Lower lobe of right lung (tissue), 2 donors: ENCODE measurements around the gene CLEC12A. TPM values are rescaled to one million over a fixed set of nuclear protein-coding genes. Genes with fewer than 3 reads are reported as not detected.

Source experiments
- ATAC-seq, 2 donors: fragments of 200-7000 bp; cut with Tn5 transposase; one replicate each; pipeline ENCODE4 v1.9.1; 2020 to 2022; ENCODE audit warnings: mild to moderate bottlenecking in 2 of 2, moderate library complexity in 2 of 2
- DNase-seq: peaks from one replicate; pipeline ENCODE4 v3.0.0-alpha.2; 2020
- H3K27ac ChIP-seq: fragments of 200-600 bp; one replicate; pipeline ENCODE4 v1.8.0; 2022
- H3K27me3 ChIP-seq: fragments of 200-600 bp; one replicate; pipeline ENCODE4 v1.8.0; 2022; ENCODE audit warnings: low read depth
- H3K36me3 ChIP-seq: fragments of 200-600 bp; one replicate; pipeline ENCODE4 v1.8.0; 2022; ENCODE audit warnings: mild to moderate bottlenecking
- H3K4me1 ChIP-seq: fragments of 200-600 bp; one replicate; pipeline ENCODE4 v1.8.0; 2022
- H3K4me3 ChIP-seq: fragments of 200-600 bp; one replicate; pipeline ENCODE4 v1.8.0; 2022; ENCODE audit warnings: mild to moderate bottlenecking
- H3K9me3 ChIP-seq: fragments of 200-600 bp; one replicate; pipeline ENCODE4 v1.8.0; 2022
- intact Hi-C: fragments of 100-400 bp; cut with DNase I; formaldehyde crosslinking; loops from one replicate; pipeline ENCODE4 v1.11.0; 2022
- total RNA-seq: library from RNA; stranded (reverse); fragmentation: NEBNext Ultra II Directional; extraction: Animal tissue kit (Norgen Biotek cat#: 25700); gene quantifications from one replicate; pipeline ENCODE4 v1.2.1, GENCODE V29; 2021
- TF ChIP-seq, protein P1 (sequence below): fragments of 200-600 bp; IDR thresholded peaks from one replicate; pipeline ENCODE4 v1.8.0; 2022; ENCODE audit warnings: antibody characterized with exemption, mild to moderate bottlenecking
- donor health status: DM: no; HTN: yes; CAD: no; lungs with severe emphysema.

Gene CLEC12A
- total RNA-seq, 1 donor from 2014 or later: 88.3 TPM

DNA sequence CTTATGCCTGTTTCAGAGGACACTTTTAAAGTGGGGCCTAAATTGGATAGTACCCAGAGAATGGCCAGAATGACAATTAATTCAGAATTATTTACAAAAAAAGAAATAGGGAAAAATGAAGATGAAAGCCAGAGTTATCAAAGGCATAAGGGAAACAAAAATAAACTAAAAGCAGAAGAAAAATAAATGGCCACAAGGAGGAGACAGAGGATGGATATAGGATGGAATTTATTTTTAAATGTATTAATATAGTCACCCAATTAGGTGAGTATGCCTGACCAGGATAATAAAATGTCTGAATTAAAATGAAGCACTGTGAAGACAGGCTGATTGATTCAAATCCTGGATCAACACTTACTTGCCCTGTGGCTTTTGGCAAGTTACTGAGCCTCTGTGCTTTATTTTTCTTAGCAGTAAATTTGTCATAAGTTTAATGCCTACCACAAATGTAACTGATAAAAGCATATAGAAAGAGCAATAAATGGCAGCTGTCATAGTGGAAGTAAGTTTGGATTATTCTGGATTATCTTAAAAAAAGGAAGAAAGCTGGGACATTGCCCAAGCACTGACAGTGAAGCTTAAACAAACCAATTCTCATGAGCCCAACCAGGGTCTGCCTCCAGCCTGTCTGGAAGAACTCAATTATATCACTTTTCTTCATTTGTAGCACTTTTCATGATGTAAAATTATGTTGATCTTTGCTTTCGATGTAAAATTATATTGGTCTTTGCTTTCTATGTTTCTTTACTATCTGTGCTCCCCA lies 62.8 kb downstream of the CLEC12A start:
- DNase-seq: no peak
- intact Hi-C loops: no loop called here
- no peak overlapping the region for H3K4me3 ChIP-seq
- TF ChIP-seq, protein P1, sequence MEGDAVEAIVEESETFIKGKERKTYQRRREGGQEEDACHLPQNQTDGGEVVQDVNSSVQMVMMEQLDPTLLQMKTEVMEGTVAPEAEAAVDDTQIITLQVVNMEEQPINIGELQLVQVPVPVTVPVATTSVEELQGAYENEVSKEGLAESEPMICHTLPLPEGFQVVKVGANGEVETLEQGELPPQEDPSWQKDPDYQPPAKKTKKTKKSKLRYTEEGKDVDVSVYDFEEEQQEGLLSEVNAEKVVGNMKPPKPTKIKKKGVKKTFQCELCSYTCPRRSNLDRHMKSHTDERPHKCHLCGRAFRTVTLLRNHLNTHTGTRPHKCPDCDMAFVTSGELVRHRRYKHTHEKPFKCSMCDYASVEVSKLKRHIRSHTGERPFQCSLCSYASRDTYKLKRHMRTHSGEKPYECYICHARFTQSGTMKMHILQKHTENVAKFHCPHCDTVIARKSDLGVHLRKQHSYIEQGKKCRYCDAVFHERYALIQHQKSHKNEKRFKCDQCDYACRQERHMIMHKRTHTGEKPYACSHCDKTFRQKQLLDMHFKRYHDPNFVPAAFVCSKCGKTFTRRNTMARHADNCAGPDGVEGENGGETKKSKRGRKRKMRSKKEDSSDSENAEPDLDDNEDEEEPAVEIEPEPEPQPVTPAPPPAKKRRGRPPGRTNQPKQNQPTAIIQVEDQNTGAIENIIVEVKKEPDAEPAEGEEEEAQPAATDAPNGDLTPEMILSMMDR: peak; percentile 54
- no peaks in the 10 kb centered on the region for H3K4me1 ChIP-seq
- H3K9me3 ChIP-seq: no peaks in the 10 kb centered on the region
- no peak overlapping the region for H3K27ac ChIP-seq
- no peaks in the 10 kb centered on the region for H3K27me3 ChIP-seq
- peak in 1 of 2 donors; percentile 24 for ATAC-seq
- H3K36me3 ChIP-seq: no peaks in the 10 kb centered on the region

Other genes starting within 250 kb of the CLEC12A start
- 1.7 TPM for gene CLECL1, start 238.3 kb upstream of the CLEC12A start, total RNA-seq
- 11.4 TPM for gene CD69, start 210.5 kb upstream of the CLEC12A start, total RNA-seq
- gene KLRF1, start 143.9 kb upstream of the CLEC12A start, total RNA-seq: 4.1 TPM
- 24.8 TPM for gene CLEC2B, start 102.1 kb upstream of the CLEC12A start, total RNA-seq
- gene KLRF2, start 89.9 kb upstream of the CLEC12A start, total RNA-seq: not detected
- gene CLEC2A, start 39.0 kb upstream of the CLEC12A start, total RNA-seq: not detected
- gene CLEC1B, start 27.7 kb downstream of the CLEC12A start, total RNA-seq: 0.95 TPM
- gene CLEC12B, start 39.2 kb downstream of the CLEC12A start, total RNA-seq: 1.7 TPM
- gene CLEC9A, start 59.3 kb downstream of the CLEC12A start, total RNA-seq: 0.30 TPM
- gene CLEC1A, start 127.6 kb downstream of the CLEC12A start, total RNA-seq: 9.7 TPM
- gene CLEC7A, start 158.8 kb downstream of the CLEC12A start, total RNA-seq: 79.5 TPM
- gene OLR1, start 200.7 kb downstream of the CLEC12A start, total RNA-seq: 172 TPM
- gene TMEM52B, start 207.6 kb downstream of the CLEC12A start, total RNA-seq: 3.6 TPM
- 108 TPM for gene GABARAPL1, start 241.5 kb downstream of the CLEC12A start, total RNA-seq